Testis (tissue), 3 donors: Measurements from ENCODE around the gene BCL7A. TPM values are rescaled to one million over a fixed set of nuclear protein-coding genes. Genes with fewer than 3 reads are reported as not detected.

ENCODE experiments used
- DNase-seq: peaks from one replicate; pipeline ENCODE4 v3.0.0-alpha.2; 2019
- H3K27ac ChIP-seq, 2 donors: fragments of 200-600 bp; sonication (generic); one replicate each; pipeline ENCODE4 v1.5.1; 2019
- H3K27me3 ChIP-seq: fragments of 200-600 bp; sonication (generic); one replicate; pipeline ENCODE4 v1.5.1; 2019
- H3K36me3 ChIP-seq: fragments of 200-600 bp; sonication (generic); one replicate; pipeline ENCODE4 v1.5.1; 2017; ENCODE audit warnings: low read depth; ENCODE audit errors: missing control alignments
- H3K4me1 ChIP-seq: fragments of 200-600 bp; sonication (generic); one replicate; pipeline ENCODE4 v1.5.1; 2019
- H3K4me3 ChIP-seq, 2 donors: fragments of 200-600 bp; sonication (generic); one replicate each; pipeline ENCODE4 v1.5.1; 2017 to 2019
- H3K9me3 ChIP-seq: fragments of 200-600 bp; sonication (generic); one replicate; pipeline ENCODE4 v1.5.1; 2017
- POLR2A ChIP-seq: fragments of 450-650 bp; IDR thresholded peaks from one replicate; pipeline ENCODE4 v1.6.1; 2017; ENCODE audit warnings: antibody characterized with exemption, mild to moderate bottlenecking, moderate library complexity
- WGBS, 2 donors: methylation state at CpG; one replicate each; pipeline ENCODE4 v1.1.5; 2018; 5-methylcytosine and 5-hydroxymethylcytosine counted together
- intact Hi-C: fragments of 100-400 bp; cut with DNase I; formaldehyde crosslinking; loops from one replicate; pipeline ENCODE4 v1.15.1; 2023; ENCODE audit warnings: low total_unique reads
- polyA plus RNA-seq: library from polyadenylated mRNA; stranded (reverse); fragments of 350-450 nt; fragmentation: Illumina TruSeq; extraction: RNeasy Lipid Tissue Mini Kit (QIAGEN cat#74804); gene quantifications from one replicate; pipeline ENCODE4 v1.2.3, GENCODE V29; 2014; ENCODE audit warnings: low read depth, low replicate concordance; ENCODE audit not compliant: insufficient read depth
- total RNA-seq, 2 donors: library from RNA; depleted of rRNA; stranded (reverse); fragments of >200 nt; gene quantifications; one replicate each; pipeline ENCODE4 v1.2.3, GENCODE V29; 2016
- TF ChIP-seq, protein P1 (sequence below), 3 experiments: fragments of 450-650 bp in 2 of 3; fragments of 200-600 bp in 1 of 3; sonication (generic) in 1 of 3; IDR thresholded peaks; one replicate each; pipeline ENCODE4 v1.5.1; 2016 to 2019; ENCODE audit warnings: antibody characterized with exemption in 3 of 3, mild to moderate bottlenecking in 2 of 3, moderate library complexity in 1 of 3

BCL7A gene
- total and polyA plus RNA-seq, 3 donors from 2014 or later = 5.9 to 11.1 (median 10.2) TPM

DNA sequence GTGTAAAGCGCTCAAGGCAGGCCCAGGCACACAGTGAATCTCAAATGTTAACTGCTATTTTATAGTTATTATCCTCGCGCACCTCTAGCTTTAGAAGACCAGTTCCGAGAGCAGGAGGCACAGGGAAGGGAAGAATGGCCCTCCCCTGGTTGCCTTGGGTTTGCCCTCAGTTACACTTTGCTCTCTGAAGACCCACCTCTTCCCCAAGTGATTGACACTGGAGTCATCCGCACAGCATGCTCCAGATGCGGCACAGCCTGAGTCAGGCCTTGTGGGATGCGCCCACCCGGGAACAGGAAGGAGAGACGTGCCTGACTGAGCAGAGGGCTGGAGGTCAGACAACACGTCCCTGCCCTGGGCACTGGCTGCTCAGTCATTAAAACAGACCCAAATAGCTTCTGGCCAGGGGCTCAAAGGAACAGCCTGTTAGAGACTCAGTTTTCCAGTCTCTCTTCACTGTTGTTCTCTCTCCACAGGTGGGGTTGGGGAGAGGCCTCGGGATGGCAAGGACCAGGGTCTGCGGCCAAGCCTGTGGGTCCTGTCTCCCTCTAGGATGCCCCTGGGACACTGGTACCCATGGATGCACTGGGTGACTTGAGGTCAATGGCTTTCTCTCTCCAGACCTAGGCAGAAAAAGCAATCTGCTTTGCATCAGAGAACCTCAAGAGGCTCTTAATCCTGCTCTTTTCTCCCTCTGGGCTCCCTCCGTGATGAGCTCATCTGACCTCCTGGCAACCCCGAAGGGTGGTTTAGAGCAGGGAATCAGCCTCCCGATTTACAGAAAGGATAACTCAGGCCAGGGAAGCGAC, 43.3 kb downstream of the BCL7A start:
- no peak for DNase-seq
- peaks cover 47% of the 10 kb centered on the region for H3K4me1 ChIP-seq
- 41 to 46% methylated on average over 16 of the region's 16 CpGs for WGBS, 2 donors
- no peaks in the 10 kb centered on the region for H3K27me3 ChIP-seq
- peak overlapping the region in 1 of 2 donors; percentile 82 for H3K27ac ChIP-seq
- H3K4me3 ChIP-seq = no peak overlapping the region
- TF ChIP-seq, protein P1, sequence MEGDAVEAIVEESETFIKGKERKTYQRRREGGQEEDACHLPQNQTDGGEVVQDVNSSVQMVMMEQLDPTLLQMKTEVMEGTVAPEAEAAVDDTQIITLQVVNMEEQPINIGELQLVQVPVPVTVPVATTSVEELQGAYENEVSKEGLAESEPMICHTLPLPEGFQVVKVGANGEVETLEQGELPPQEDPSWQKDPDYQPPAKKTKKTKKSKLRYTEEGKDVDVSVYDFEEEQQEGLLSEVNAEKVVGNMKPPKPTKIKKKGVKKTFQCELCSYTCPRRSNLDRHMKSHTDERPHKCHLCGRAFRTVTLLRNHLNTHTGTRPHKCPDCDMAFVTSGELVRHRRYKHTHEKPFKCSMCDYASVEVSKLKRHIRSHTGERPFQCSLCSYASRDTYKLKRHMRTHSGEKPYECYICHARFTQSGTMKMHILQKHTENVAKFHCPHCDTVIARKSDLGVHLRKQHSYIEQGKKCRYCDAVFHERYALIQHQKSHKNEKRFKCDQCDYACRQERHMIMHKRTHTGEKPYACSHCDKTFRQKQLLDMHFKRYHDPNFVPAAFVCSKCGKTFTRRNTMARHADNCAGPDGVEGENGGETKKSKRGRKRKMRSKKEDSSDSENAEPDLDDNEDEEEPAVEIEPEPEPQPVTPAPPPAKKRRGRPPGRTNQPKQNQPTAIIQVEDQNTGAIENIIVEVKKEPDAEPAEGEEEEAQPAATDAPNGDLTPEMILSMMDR (IDR thresholded peaks at IDR 0.05) = no peak
- TF ChIP-seq POLR2A = no peak
- no peaks in the 10 kb centered on the region for H3K9me3 ChIP-seq
- intact Hi-C loops = no loop called here
- H3K36me3 ChIP-seq = no peaks in the 10 kb centered on the region

DNA sequence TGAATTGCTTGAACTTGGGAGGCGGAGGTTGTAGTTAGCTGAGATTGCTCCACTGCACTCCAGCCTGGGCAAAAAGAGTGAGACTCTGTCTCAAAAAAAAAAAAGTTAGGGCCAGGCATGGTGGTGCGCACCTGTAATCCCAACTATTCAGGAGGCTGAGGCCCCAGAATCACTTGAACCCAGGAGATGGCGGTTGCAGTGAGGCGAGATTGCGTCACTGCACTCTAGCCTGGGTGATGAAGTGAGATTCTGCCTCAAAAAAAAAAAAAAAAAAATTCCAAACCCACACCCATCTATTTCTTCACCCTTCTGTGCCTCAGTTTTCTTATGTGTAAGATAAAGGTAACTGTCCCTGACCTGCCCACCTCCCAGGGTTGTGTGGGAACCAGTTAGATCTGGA, 45.9 kb downstream of the BCL7A start:
- no peak overlapping the region for H3K27ac ChIP-seq
- H3K4me1 ChIP-seq = peaks cover 41% of the 10 kb centered on the region
- H3K4me3 ChIP-seq = no peak overlapping the region
- H3K9me3 ChIP-seq = no peaks in the 10 kb centered on the region
- intact Hi-C loops = no loop called here
- no peak for DNase-seq
- TF ChIP-seq, protein P1 (IDR thresholded peaks at IDR 0.05) = no peak
- TF ChIP-seq POLR2A = no peak
- H3K27me3 ChIP-seq = no peaks in the 10 kb centered on the region
- no peaks in the 10 kb centered on the region for H3K36me3 ChIP-seq
- 96 to 97% methylated on average over 5 of the region's 5 CpGs for WGBS, 2 donors

DNA sequence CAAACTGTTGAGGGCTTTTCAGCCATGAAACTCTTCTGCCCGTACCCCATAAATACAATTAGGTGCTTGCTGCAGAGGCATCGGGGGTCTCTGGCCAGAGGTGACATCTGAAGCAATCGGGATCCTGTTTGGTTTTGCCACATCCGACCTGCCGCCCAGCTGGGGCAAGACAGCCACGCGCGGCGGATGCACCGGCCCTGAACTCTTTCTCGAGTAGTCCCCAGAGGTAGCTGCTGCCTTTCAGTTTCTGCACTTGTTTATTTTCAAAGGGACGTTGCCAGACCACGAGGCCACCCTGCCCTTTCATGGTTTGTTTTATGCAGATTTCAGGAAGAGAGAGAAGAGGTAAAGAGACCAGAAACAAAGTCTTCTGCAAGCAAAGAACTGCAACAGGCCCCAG, 46.3 kb downstream of the BCL7A start:
- no peak for TF ChIP-seq POLR2A
- TF ChIP-seq, protein P1 (IDR thresholded peaks at IDR 0.05) = no peak
- Histone ChIP-seq H3K27ac (no peak overlapping the region), H3K4me3 (no peak overlapping the region), H3K9me3 (no peaks in the 10 kb centered on the region), H3K4me1 (peaks cover 37% of the 10 kb centered on the region), H3K27me3 (no peaks in the 10 kb centered on the region), H3K36me3 (no peaks in the 10 kb centered on the region)
- DNase-seq = peak; percentile 81
- intact Hi-C loops = no loop called here
- WGBS, 2 donors = 36 to 50% methylated on average over 13 of the region's 13 CpGs

DNA sequence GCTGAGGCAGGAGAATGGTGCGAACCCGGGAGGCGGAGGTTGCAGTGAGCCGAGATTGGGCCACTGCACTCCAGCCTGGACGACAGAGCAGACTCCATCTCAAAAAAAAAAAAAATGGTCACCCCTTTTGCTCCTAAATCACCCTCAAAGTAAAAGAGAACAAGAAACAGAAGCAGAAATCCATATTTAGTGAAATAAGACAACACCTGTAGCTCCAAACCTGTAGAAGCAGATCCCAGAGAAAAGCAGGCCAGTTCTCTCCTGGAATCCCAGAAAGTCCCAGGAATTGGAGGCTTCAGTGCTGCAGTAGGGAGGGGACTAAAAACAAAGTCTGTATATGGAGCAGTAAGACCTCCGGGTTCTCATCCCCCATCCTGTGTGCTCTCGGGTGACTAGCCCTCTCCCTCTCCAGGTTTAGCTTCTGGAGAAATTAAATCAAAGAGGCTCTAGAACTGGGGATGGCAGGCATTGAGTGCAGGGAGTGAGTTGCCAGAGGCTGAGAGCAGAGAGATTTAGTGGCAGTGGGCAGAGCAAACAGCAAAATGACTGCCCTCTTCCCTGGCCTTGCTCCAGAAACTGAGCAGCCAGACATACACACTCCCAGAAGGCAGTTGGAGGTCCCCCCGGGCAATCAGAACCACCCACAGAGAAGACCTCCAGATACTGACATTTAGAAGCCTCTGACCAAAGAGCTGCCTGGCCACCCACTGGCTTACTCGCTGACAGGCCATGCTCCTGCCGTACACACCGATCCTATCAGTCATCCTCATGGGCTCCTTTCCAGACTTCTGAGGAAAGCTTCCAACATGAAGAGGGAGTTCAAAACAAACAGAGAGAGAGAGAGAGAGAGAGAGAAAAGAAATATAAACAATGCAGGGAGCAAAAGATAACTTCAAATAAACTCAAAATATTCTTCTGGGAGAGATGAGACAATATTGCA, 50.6 kb downstream of the BCL7A start:
- WGBS, 2 donors = 49 to 67% methylated on average over 11 of the region's 11 CpGs

More for the DNA sequence above, 50.6 kb downstream of the BCL7A start:
- DNase-seq = peak; percentile 71
- Histone ChIP-seq H3K4me3 (no peak overlapping the region), H3K4me1 (peaks cover 22% of the 10 kb centered on the region), H3K27ac (peak overlapping the region in 1 of 2 donors; percentile 56), H3K9me3 (no peaks in the 10 kb centered on the region), H3K36me3 (no peaks in the 10 kb centered on the region), H3K27me3 (no peaks in the 10 kb centered on the region)
- TF ChIP-seq, protein P1 (IDR thresholded peaks at IDR 0.05) = no peak
- no peak for TF ChIP-seq POLR2A
- intact Hi-C loops = no loop called here
